ENCODE results near the gene HOXB3.

HOXB3 gene

GRCh38 chr17:48582750-48583069 is 7.3 kb downstream of the HOXB3 start:
- DNase-seq = no peak

DNA sequence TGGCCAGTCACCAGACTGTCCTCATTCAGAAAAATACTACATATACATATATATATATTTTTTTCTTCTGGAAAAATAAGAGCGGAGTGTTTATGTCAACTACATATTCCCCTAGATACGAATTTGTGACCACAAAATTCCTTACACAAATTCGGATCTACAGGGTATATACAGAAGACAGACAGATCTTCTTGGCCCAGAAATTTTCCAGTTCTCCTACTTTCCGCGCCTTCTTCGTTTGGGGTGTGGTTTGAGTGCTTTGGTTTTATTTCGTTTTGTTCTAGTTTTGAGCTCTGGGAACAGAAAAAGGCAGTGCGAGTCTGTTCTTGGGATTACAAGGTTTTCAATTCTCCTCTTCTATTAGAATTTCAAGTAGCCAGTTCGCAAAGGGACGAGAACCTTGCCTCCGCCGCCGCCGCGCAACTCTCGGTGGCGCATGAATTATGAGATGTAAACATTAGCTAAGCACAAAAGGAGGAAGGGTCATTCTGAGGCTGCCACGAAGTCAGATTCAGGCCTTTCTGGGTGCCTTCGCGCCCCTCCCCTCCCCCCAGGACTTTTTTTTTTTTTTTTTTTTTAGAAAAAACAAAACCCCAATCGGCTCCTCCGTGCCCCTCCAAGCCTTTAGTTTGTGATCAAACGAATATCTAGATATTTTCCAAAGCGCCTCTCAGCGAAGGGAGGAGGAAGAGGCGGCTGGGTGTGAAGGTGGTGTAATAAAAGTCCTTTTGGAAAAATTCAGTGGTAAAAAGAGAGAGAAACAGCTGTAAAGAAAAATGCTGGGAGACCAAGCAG is 10.1 kb downstream of the HOXB3 start:
- no peak for DNase-seq

GRCh38 chr17:48579471-48579759 is 10.6 kb downstream of the HOXB3 start:
- DNase-seq = no peak

DNA sequence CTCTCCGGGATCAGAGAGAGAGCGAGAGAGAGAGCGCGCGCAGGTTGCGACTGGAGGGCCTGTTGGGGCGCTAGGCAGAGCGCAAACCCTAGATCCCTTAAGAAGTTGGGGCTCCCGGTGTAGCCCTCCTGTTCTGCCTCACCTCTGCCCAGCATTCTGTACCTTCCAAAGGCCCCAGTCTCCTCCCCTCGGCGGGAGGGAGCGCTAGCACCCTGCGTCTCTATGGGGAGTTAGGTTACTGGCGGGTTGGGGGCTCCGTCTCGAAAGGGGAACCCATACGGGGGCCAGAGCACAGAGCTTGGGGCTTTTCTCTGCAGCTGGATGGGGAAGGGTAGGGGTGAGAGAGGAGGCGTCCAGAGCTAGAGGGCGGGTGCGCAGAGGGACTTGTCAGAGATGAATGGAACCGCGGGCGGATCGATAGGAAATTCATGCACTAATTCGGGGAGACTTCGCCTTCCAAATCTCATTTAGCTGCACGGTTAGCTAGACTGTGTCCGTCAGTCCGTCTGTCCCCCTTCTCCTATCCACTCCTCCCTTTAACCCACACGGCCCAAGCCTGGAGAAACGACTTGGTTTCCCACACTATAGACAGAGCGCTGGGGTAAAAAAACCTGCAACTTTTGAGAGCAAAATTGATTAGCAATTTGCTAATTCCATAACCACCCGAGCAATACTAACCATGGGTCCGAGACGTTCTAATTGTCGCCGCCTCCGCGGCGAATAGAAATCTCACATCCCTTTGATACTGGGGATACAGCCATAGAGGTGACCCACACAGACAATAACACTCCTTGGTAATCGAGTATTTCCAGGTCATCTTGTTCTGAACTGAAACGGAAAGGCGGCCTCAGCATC is 11.2 kb downstream of the HOXB3 start:
- no peak for DNase-seq

DNA sequence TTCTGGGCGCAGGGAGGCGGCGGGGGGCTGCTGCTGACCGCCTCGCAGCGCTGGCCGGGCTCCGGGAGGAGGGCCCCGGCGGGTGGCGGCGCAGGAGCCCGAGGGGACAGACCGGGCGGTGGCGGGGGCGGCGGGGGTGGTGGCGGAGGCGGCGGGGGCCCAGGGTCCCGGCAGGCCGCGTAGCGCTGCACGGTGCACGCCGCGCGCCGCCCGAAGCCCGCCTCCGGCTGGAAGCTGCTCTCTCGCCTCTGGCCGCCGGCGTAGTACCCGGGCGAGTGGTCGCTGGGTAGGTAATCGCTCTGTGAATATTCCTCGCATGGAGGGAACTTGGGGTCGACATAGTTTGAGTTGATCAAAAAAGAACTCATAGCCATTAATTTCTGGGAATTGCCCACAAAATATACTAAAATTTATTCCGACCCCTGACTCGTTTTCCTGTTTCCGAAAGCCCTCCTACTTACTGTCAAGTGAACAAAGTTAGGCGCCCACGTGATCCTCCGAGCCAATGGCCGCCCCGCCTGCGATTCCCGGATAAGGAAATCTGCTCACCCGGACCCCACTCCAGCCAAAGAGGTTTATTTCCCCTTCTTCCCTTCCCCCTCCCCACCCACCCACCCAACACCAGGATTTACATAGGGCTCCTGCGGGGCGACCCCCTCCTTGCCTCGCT is 12.0 kb downstream of the HOXB3 start, which contains the start of gene HOXB4:
Gene HOXB4 (minus strand): TSS at position 405 of the 670 bp plus-strand sequence. CDS start 31 bp downstream, at position 374.
- no peak for DNase-seq

GRCh38 chr17:48577330-48577945 is 12.6 kb downstream of the HOXB3 start:
- no peak for DNase-seq

DNA sequence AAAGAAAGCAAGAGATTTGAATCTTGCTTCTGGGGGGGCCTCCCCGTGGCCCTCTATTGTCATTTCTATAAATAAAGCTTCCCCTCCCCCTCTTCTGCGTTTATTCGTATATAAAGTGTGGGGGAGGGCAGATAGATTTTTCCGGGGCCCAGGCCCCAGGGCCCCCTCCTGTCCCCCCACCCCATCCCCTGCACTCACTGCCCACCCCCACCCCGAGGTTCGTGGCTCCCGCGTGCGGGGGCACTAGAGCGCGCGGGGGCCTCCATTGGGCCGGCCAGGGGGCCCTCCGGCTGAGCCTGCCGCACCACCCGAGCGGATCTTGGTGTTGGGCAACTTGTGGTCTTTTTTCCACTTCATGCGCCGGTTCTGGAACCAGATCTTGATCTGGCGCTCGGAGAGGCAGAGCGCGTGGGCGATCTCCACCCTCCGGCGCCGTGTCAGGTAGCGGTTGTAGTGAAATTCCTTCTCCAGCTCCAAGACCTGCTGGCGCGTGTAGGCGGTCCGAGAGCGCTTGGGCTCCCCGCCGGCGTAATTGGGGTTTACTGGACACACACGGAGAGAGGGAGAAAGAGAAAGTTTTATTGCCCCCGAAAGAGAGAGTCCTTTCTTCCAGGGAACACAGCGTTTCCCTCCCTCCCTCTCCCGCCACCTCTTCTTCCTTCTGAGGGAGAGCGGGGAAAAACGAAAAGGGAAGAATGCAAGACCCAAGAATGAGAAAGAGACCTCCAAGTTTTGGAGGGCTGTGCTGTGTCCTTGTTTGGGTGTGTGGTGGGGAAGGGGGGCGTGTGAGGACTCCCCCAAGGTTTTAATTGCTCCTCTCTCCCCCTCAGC is 13.3 kb downstream of the HOXB3 start:
- DNase-seq = no peak

DNA sequence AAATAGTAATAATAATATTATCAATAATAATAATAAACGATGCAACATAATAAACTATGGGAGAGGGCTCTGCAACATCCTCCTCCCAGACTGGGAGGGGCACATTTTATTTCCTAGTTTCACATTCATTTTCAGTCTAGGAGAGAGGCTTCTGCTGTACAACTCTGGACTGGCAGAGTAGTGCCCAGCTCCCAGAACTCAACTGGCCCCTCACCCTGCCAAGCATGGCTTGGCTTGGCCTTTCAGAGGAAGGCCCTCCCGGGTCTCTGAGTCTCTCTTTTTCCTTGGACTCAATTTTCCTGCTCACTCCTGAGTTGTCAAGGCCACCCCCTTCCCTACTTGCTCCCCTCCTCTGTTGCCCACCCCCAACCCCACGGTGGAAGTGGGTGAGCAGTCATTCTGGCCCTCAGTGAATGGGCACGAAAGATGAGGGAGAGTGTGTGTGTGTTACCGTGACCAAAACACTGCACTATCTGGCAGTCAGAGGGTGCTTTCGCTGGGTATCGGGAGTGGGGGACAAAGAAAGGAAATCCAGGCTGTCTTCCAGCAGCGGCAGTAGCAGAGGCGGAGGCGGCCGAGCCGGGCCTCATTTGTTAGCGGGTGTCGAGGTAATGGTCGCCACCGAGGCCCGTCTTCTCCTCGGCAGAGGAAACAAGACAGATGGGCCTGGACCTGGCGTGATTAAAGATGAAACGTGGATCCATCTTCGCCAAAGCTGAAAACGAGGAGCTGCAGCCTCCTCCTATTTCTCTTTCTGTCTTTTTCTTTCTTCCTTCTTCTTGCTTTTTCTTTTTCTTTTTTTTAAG is 14.2 kb downstream of the HOXB3 start:
- no peak for DNase-seq

- DNase-seq = no peak
These were observed 14.9 kb downstream of the HOXB3 start for GRCh38 chr17:48575066-48575582.

GRCh38 chr17:48574505-48575065 is 15.5 kb downstream of the HOXB3 start:
- DNase-seq = no peak

DNA sequence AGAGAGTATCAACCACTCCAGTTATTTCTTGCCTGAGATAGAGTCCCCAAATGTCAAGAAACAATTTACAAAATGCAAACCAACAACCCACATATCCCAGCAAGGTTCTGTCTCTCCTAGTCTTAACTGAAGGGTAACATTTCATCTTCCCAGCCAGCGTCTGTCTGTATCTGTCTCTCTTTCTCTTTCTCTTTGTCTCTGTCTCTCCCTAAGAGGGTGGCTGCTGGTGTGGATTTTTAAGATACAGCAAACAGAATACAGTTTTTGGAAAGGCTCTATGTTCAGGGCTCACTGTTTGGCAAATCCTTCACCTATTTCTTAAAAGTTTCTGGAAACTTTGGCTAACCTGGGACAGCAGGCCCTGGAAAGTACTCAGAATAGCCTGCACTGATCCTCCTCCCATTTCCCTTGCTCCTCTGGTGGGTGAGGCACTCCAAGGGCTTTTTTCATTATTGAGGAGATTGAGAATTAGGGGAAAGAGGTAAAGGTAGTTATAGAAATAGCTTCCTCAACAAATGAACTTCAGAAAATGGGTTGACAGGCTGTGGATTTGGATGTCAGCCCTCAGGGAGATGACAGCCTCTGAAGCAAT is 18.1 kb downstream of the HOXB3 start:
- DNase-seq = no peak

DNA sequence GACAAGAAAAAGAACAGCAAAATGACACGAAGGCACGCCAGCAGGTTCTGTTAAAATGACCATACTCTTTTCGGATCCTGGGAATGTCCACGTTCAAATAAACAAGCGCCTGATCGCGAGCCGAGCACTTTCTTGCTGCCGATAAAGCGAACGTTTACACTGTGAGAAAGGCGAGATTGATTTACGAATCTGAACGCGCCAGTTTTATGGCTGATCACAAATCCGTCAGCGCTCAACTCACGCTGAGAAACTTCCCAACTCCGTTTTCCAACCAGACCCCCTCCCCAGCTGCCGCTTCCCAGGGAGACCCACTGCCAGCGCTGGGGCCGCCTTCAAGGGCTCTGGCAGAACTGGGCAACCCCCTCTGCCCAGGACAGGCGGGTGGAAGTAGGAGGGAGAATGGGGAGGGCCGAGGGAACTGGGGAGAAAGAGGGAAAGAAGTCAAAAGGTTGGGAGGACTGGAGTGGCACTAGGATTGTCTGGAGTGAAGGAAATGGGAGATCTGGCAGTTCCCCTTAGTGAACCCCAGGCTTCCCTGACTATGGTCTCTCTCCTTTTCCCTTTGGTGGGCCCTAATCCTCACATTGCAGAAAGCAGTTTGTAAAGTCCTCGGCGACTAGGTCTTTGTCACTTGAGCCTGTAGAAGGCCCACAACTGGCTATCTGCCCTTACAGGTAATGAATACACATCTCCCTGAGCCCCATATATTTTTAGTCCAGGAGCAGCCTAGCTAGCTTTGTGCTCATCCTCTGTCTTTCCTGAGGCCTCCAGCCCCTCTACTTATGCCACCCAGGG is 18.8 kb downstream of the HOXB3 start:
- DNase-seq = no peak

- DNase-seq = no peak
These were observed 19.6 kb downstream of the HOXB3 start for GRCh38 chr17:48570325-48571023.

- DNase-seq = no peak
These were observed 20.2 kb downstream of the HOXB3 start for GRCh38 chr17:48569674-48570324.

- no peak for DNase-seq
These were observed 20.8 kb downstream of the HOXB3 start for GRCh38 chr17:48569240-48569582.

DNA sequence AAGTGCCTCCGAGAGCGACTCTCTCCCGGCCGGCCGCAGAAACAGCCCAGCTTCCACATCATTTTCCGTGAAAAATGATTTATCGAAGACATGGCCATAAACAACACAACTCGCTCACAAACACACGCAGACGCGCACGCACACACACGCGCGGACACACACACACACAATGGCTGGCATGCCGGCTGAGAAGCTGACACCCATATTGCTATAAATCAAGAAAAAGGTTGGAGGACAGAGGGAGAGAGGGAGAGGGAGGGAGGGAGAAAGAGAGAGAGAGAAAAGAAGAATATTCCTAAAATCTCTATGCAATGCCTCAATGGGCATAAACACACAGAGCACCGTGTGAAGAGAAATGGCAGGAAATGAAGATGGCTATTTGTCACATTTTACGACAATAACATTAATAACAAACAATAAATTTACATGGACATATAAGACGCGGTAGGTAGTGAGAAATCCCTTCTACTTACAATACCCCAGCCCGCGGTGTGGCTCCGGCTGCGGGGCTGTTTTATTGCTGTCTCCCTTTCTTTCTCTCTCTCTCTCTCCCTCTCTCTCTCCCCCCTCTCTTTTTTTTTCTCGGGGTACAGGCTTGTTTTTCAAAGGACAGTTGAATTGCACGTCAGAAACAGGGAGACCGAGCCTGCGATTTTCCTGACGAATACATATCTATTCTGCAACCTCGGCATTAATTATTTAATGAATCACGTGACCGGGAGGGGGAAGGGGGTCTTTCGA is 21.4 kb downstream of the HOXB3 start:
- no peak for DNase-seq

- no peak for DNase-seq
These were observed 22.2 kb downstream of the HOXB3 start for GRCh38 chr17:48567646-48568354.
